ENCODE results near the gene ZFP14.
A peak's percentile ranks its signal among the peaks of the same experiment; 100 is the strongest.
"Not testable (repeated sequence)": the region's sequence is repeated elsewhere in the genome, so short reads cannot be mapped to it uniquely, and the experiment has no call there.

Gene ZFP14

DNA sequence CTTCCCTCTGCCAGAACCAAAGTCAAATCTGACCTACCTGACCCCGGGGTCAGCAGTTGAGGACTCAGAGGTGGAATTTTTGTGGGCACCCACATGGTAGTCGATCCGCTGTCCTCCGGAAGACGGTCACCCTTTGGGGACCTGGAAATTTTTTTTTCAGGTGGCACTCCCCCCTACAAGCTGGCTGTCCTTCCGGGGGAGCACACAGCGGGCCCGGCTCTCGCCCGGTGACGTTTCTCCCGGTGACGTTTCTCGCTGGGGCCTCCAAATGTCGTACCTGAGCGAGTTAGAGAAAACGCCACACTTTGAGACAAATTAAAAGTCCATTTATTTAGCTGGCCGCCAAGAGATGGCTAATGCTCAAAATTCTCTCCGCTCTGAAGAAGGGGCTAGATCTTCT lies 48.8 kb downstream of the ZFP14 start:
- no peaks in the 10 kb centered on the region for H3K4me1 ChIP-seq (ENCODE audit: control insufficient read depth, insufficient read depth, low read length, unreplicated experiment)
- peaks cover 4% of the 10 kb centered on the region; the same call in 1 of the 2 replicates for H3K36me3 ChIP-seq (ENCODE audit: insufficient read depth, low read length)
- no peak overlapping the region for H3K27ac ChIP-seq (ENCODE audit: low read depth, low read length)
- H3K27me3 ChIP-seq (ENCODE audit: insufficient read depth, low read length) = no peaks in the 10 kb centered on the region
- peaks cover 16% of the 10 kb centered on the region for H3K79me2 ChIP-seq (ENCODE audit: control insufficient read depth, insufficient read depth, low read length, unreplicated experiment)
- H3K4me3 ChIP-seq (ENCODE audit: low read depth, low read length) = peak overlapping the region; percentile 81
- H2AFZ ChIP-seq (ENCODE audit: low read length, unreplicated experiment) = no peak overlapping the region

DNA sequence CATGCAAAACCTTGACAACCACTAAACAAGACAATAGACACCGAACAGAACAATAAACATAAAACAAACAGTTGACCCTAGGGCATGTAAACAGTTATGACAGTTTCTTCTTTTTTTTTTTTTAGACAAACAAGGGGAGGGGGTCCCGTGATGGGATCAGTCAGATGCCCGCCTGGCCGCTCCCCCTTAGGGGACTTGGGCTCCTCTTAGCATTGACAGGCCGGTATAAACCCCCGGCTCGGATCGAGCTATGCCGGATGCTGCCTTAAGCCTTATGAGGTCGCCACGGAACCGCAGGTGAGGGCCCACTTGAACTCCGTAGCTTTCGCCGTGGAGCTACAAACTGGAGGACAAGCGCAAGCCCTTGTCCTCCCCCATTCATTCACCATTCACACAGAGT lies 49.5 kb downstream of the ZFP14 start:
- H3K27me3 ChIP-seq (ENCODE audit: insufficient read depth, low read length); H3K36me3 ChIP-seq (ENCODE audit: insufficient read depth, low read length); H3K4me3 ChIP-seq (ENCODE audit: low read depth, low read length); H3K4me1 ChIP-seq (ENCODE audit: control insufficient read depth, insufficient read depth, low read length, unreplicated experiment); H2AFZ ChIP-seq (ENCODE audit: low read length, unreplicated experiment); H3K27ac ChIP-seq (ENCODE audit: low read depth, low read length): not testable (repeated sequence)
- H3K79me2 ChIP-seq (ENCODE audit: control insufficient read depth, insufficient read depth, low read length, unreplicated experiment) = peaks cover 16% of the 10 kb centered on the region

GRCh38 chr19:36326649-36327048 lies 52.4 kb downstream of the ZFP14 start:
- H3K36me3 ChIP-seq (ENCODE audit: insufficient read depth, low read length) = not testable (repeated sequence)

GRCh38 chr19:36315164-36315563 lies 63.8 kb downstream of the ZFP14 start:
- not testable (repeated sequence) for H3K36me3 ChIP-seq (ENCODE audit: insufficient read depth, low read length); H3K4me1 ChIP-seq (ENCODE audit: control insufficient read depth, insufficient read depth, low read length, unreplicated experiment); H3K27me3 ChIP-seq (ENCODE audit: insufficient read depth, low read length); H3K79me2 ChIP-seq (ENCODE audit: control insufficient read depth, insufficient read depth, low read length, unreplicated experiment); H2AFZ ChIP-seq (ENCODE audit: low read length, unreplicated experiment); H3K4me3 ChIP-seq (ENCODE audit: low read depth, low read length); H3K27ac ChIP-seq (ENCODE audit: low read depth, low read length)

More at GRCh38 chr19:36326649-36327048, 52.4 kb downstream of the ZFP14 start:
- H2AFZ ChIP-seq (ENCODE audit: low read length, unreplicated experiment); H3K27me3 ChIP-seq (ENCODE audit: insufficient read depth, low read length); H3K4me3 ChIP-seq (ENCODE audit: low read depth, low read length); H3K4me1 ChIP-seq (ENCODE audit: control insufficient read depth, insufficient read depth, low read length, unreplicated experiment); H3K27ac ChIP-seq (ENCODE audit: low read depth, low read length): not testable (repeated sequence)
- H3K79me2 ChIP-seq (ENCODE audit: control insufficient read depth, insufficient read depth, low read length, unreplicated experiment) = peaks cover 16% of the 10 kb centered on the region

DNA sequence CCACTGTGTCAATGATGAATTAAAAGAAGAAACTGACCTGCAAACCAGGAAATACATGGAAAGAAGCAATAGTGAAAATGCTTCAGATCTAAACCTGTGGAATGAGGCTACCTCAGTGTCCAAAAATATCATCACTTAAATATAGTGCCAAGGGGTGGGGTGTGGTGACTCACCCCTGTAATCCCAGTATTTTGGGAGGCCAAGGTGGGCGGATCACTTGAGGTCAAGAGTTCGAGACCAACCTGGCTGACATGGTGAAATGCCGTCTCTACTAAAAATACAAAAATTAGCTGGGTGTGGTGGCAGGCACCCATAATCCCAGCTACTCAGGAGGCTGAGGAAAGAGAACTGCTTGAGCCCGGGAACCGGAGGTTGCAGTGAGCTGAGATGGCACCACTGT lies 64.9 kb downstream of the ZFP14 start:
- not testable (repeated sequence) for H3K36me3 ChIP-seq (ENCODE audit: insufficient read depth, low read length); H3K27ac ChIP-seq (ENCODE audit: low read depth, low read length)

DNA sequence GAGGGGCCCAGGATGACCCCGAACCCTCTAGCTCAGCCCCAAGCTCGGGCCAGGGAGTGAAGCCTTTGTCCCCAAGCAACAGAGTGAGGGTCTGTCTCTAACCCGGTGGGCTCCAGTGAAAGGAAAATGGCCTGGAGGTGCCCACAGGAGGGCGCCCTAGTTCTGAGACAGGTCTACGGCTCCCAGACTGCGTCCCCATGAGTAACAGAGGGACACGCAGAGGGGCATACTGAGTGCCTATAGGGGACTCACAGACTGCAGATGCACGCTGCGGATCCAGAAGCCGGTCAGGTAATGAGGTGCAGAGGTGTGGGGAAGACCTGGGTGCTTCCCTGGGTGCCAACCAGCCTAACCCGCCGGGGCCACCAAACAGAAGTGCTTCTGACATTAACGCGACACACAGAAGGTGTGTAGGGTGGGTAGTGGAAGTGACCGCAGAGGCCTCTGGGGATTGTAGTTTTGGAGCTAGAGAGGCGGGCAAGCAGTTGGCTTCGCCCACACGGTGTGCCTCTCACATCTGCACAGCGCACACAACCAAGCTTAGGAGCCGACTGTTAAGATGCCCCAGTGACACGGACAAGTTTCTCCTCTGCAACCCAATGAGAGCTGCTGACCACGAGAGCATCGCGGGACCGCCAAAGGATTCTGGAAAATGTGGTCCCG lies 67.8 kb downstream of the ZFP14 start:
- not testable (repeated sequence) for H3K36me3 ChIP-seq (ENCODE audit: insufficient read depth, low read length); H3K4me3 ChIP-seq (ENCODE audit: low read depth, low read length); H3K27me3 ChIP-seq (ENCODE audit: insufficient read depth, low read length); H3K4me1 ChIP-seq (ENCODE audit: control insufficient read depth, insufficient read depth, low read length, unreplicated experiment); H3K79me2 ChIP-seq (ENCODE audit: control insufficient read depth, insufficient read depth, low read length, unreplicated experiment); H2AFZ ChIP-seq (ENCODE audit: low read length, unreplicated experiment); H3K27ac ChIP-seq (ENCODE audit: low read depth, low read length)

More for the DNA sequence above, 64.9 kb downstream of the ZFP14 start:
- not testable (repeated sequence) for H3K79me2 ChIP-seq (ENCODE audit: control insufficient read depth, insufficient read depth, low read length, unreplicated experiment); H3K27me3 ChIP-seq (ENCODE audit: insufficient read depth, low read length); H3K4me3 ChIP-seq (ENCODE audit: low read depth, low read length); H2AFZ ChIP-seq (ENCODE audit: low read length, unreplicated experiment); H3K4me1 ChIP-seq (ENCODE audit: control insufficient read depth, insufficient read depth, low read length, unreplicated experiment)

GRCh38 chr19:36310416-36310990 lies 68.5 kb downstream of the ZFP14 start:
- not testable (repeated sequence) for H3K27me3 ChIP-seq (ENCODE audit: insufficient read depth, low read length); H3K4me3 ChIP-seq (ENCODE audit: low read depth, low read length)

DNA sequence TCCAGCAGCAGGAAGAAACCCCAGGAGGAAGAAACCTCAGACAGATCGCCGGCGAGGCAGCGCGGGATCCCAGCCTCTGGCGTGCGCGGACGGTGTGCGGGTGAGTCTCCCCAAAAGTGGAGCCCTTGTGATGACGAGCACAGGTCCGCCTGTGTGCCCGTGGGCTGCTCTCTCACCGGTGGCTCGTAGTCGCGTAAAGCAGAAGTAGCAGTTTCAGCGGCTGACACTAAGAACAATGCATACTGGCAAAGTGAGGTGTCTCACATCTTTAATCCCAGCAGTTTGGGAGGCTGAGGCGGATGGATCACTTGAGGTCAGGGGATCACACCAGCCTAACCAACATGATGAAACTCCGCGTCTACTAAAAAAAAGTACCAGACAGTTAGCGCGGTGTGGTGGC lies 69.2 kb downstream of the ZFP14 start:
- H3K4me3 ChIP-seq (ENCODE audit: low read depth, low read length) = not testable (repeated sequence)

More at GRCh38 chr19:36310416-36310990, 68.5 kb downstream of the ZFP14 start:
- not testable (repeated sequence) for H3K4me1 ChIP-seq (ENCODE audit: control insufficient read depth, insufficient read depth, low read length, unreplicated experiment); H3K27ac ChIP-seq (ENCODE audit: low read depth, low read length); H2AFZ ChIP-seq (ENCODE audit: low read length, unreplicated experiment); H3K36me3 ChIP-seq (ENCODE audit: insufficient read depth, low read length); H3K79me2 ChIP-seq (ENCODE audit: control insufficient read depth, insufficient read depth, low read length, unreplicated experiment)

DNA sequence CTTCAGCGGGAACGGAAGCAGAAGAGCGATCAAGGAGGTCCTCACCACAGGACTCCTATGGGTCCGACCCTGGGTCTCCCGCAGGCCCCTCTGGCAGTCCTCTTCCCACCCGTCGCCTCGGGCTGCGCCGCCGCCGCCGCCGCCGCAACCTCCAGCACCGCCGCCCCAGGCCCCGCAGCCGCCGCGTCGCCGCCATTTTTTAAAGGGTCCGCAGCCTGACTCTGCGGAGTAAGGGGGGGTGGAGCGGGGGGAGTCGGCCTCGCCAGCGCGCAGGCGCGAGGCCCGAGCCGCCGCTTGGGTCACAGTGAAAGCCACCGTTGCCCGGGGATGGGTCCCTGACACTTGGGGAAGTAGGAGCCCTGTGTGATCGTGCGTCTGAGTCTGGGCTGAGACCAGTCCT lies 69.7 kb downstream of the ZFP14 start:
- H2AFZ ChIP-seq (ENCODE audit: low read length, unreplicated experiment); H3K4me1 ChIP-seq (ENCODE audit: control insufficient read depth, insufficient read depth, low read length, unreplicated experiment); H3K79me2 ChIP-seq (ENCODE audit: control insufficient read depth, insufficient read depth, low read length, unreplicated experiment); H3K27me3 ChIP-seq (ENCODE audit: insufficient read depth, low read length); H3K4me3 ChIP-seq (ENCODE audit: low read depth, low read length); H3K27ac ChIP-seq (ENCODE audit: low read depth, low read length); H3K36me3 ChIP-seq (ENCODE audit: insufficient read depth, low read length): not testable (repeated sequence)

More for the DNA sequence above, 69.2 kb downstream of the ZFP14 start:
- not testable (repeated sequence) for H2AFZ ChIP-seq (ENCODE audit: low read length, unreplicated experiment); H3K27ac ChIP-seq (ENCODE audit: low read depth, low read length); H3K27me3 ChIP-seq (ENCODE audit: insufficient read depth, low read length); H3K79me2 ChIP-seq (ENCODE audit: control insufficient read depth, insufficient read depth, low read length, unreplicated experiment); H3K4me1 ChIP-seq (ENCODE audit: control insufficient read depth, insufficient read depth, low read length, unreplicated experiment); H3K36me3 ChIP-seq (ENCODE audit: insufficient read depth, low read length)

GRCh38 chr19:36292317-36292716 lies 86.7 kb downstream of the ZFP14 start:
- not testable (repeated sequence) for H3K27ac ChIP-seq (ENCODE audit: low read depth, low read length); H2AFZ ChIP-seq (ENCODE audit: low read length, unreplicated experiment); H3K36me3 ChIP-seq (ENCODE audit: insufficient read depth, low read length); H3K4me3 ChIP-seq (ENCODE audit: low read depth, low read length); H3K79me2 ChIP-seq (ENCODE audit: control insufficient read depth, insufficient read depth, low read length, unreplicated experiment); H3K27me3 ChIP-seq (ENCODE audit: insufficient read depth, low read length); H3K4me1 ChIP-seq (ENCODE audit: control insufficient read depth, insufficient read depth, low read length, unreplicated experiment)
